HG03354 (cell line): ENCODE data around the gene KIF21B.

Experiments
- ATAC-seq: cut with Tn5 transposase; IDR thresholded peaks from one replicate; pipeline ENCODE4 v1.9.1; 2021; ENCODE audit warnings: mild to moderate bottlenecking; ENCODE audit not compliant: unreplicated experiment, poor library complexity, severe bottlenecking

KIF21B gene

DNA sequence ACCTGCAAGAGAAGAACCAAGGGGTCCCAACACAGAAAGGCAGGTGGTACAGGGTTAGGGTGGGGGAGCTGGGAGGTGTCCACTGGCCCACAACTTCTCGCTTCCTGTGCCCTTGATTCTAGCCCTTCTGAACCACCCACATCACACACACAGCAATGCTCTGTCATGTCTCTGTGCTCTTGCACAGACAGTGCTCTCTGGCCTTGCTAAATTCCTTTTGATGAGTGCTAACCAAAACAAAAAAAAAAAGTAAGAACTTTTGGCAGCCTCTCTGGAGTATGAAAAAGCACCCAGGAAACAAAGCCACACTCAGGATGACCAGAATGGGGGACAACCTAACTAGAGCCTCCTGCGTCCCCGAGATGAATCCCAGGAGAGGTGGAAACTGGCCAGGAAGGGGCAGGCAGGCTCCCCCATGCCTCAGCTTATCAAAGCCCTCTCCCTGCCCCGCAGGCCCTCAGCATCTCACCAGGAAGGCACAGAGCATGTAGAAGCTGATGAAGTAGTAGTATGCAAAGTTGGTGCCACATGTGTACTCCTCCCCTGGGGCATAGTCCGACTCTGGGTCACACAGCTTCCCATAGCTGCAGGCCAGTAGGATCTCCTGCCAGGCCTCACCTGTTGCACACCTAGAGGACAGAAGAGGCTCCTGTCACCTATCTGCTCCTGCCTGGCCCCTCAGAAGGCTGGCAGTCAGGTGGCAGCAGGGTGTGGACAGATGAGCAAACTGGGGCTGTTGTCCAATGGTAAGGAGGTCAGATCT is 27.2 kb upstream of the KIF21B start:
- ATAC-seq: no peak

DNA sequence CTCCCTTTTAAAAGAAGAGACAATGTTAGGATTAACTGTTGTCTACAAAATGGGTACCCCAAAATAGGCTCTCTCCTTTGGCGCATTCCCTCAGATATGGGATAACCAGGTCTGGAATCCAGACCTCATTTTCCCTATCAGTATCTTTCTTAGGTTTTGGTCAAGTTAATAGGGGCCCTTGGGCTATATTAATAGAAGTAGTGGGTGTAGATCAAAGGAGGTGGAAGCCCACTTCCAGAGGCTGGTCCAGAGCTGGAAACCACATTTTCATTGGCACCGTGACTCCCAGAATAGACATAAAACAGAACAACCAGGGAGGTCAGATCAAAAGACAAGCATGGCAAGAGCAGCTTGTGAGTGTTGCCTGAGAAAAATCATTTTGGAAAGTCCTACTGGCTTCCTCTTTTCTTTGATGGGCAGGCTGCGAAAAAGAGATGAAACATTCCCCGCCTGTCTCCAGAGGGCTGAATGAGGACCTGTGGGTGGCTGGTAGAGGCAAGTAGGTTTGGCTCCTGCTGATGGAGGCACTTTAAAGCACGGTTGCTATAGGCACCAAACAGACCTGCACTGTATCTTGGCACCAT is 25.8 kb upstream of the KIF21B start:
- no peak for ATAC-seq

GRCh38 chr1:201048521-201048920 is 25.0 kb upstream of the KIF21B start:
- no peak for ATAC-seq

DNA sequence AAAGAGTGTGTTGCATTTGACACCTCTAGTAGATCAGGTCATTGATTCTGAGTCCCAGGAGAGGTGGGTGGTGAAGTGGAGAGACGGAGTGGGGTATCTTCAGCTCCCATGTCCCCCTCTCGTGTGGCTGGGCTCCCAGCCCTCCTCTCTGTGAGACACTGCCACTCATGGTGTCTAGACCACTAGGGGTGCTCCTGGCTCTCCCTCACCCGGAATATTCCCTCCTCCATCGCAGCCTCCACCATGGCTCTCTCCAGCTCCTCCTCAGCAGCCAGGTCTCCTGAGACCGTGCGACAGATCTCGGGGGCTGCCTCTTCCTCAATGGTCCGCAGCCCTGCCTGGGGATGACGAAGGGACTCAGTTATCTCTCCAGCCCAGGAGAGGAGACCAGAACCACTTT is 20.6 kb upstream of the KIF21B start:
- ATAC-seq: no peak

GRCh38 chr1:201042779-201043461 is 19.4 kb upstream of the KIF21B start:
- ATAC-seq: peak; percentile 82

GRCh38 chr1:201041011-201041410 is 17.5 kb upstream of the KIF21B start:
- ATAC-seq: no peak

GRCh38 chr1:201039876-201040275 is 16.4 kb upstream of the KIF21B start:
- no peak for ATAC-seq

GRCh38 chr1:201039418-201039817 is 15.9 kb upstream of the KIF21B start:
- no peak for ATAC-seq

- ATAC-seq: no peak
Measured at GRCh38 chr1:201038186-201038876, 14.8 kb upstream of the KIF21B start.

DNA sequence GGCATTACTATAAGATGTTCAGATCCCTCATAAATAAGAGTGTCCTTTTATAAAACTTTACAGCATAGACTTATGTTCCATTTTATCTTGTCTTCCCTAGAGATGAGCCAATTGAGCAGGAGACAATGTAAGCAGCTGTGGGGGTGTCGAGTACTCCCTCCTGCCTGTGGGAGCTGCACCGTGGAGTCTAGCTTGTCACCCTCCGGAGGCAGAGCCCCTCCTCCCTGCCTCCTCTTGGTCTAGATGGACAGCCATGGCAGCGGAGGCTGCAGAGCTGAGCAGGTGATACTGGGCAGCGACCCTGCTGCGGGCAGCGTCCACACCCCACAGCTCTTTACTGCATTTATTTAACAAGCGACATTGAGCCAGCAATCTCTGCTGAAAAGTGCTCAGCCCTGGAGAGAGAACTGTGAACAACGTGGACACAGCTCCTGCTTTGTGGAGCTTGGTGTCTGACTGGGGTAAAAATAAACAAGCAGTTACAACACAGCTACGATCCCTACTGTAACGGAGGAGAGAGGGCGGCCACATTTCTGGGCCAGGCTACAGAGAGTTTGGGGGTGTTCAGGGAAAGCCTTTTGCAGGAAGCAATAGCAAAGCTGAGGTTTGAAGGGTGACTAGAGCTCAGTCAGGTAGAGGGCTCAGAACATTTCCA is 12.8 kb upstream of the KIF21B start:
- no peak for ATAC-seq

DNA sequence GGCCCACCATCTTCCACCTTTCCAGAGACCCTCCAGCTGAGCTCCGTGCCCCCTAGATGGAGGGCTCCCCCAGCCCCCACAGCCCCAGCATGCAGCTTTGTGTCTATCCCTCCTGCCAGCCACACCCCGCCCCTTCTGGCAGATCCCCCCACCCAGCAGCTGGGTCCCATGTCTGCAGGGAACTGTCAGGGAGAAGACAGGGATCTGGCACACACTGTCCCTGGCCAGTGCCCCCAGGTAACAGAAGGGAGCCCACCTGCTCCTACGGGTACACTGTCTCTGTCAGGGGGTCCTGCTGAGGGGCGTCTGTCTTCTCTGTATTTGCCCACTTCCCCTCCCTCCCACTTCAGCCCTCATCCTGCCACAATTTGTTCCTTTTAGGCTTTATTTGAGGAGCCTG is 11.2 kb upstream of the KIF21B start:
- no peak for ATAC-seq

GRCh38 chr1:201032408-201032807 is 8.9 kb upstream of the KIF21B start:
- ATAC-seq: no peak

GRCh38 chr1:201028461-201028889 is 5.0 kb upstream of the KIF21B start:
- no peak for ATAC-seq

- ATAC-seq: no peak
Measured at GRCh38 chr1:201026836-201027235, 3.3 kb upstream of the KIF21B start.

- ATAC-seq: no peak
Measured at GRCh38 chr1:201026234-201026633, 2.7 kb upstream of the KIF21B start.

DNA sequence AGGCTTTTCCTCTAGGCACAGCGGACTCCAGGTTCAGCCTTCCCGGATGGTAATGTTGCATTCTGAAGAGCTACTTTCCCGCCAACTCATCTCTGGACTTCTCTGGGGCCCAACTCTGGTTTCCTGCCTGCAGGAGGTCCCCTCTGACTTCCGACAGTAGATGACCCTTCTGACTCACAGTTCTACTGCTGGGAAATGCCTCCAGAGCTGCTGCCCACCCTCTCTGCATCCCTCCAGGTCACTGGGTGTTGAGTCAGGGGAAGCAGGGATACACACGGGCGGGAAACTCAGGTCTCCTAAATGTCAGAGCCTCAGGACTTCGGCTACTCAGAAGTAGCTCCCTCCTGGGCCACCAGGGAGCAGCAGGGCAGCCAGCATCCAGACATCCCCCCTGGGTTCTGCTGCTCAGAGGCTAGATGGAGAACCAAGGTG is 2.1 kb upstream of the KIF21B start:
- ATAC-seq: no peak

- no peak for ATAC-seq
Measured at GRCh38 chr1:201024625-201024998, 1.1 kb upstream of the KIF21B start.

DNA sequence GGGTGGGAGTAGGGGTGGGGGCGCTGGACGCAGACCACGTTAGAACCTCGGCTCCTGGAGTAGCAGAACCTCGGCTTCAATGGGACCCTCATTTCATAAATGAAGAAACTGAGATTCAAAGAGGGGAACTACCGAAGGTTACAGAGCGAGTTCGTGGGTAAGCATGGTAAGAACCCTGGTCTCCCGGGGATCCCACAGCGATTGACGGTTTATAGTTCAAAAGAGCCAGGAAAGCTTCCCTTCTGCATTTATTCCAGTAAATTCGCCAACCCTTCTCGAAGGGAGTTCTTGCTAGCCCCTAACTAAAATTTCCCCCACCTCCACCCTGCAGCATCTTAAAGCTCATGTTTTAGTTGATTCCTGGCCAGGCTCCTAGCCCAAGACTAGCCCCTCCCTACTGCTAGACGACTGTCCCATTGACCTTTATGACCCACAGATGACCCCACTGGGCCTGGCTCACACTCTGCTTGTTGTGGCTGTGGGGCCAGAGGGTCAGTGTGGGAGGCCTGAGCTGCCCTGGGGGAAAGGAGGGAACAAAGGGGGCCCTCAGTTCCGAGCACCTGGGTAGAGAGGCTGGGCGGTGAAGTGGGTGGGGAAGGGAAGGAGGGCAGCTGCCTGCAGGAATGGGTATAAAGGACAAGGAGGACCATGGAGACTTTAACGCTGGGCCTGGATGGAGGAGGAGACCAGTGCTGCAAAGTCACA is 558 bp upstream of the KIF21B start:
- ATAC-seq: no peak

GRCh38 chr1:201022820-201023516 is 546 bp downstream of the KIF21B start:
- ATAC-seq: no peak
